HG02623 (cell line): ENCODE results near the gene TNNT2.

Source experiments
- ATAC-seq: cut with Tn5 transposase; IDR thresholded peaks from one replicate; pipeline ENCODE4 v1.9.1; 2021; ENCODE audit warnings: moderate library complexity; ENCODE audit not compliant: unreplicated experiment

Gene TNNT2

GRCh38 chr1:201378804-201379203, 1.3 kb upstream of the TNNT2 start:
- ATAC-seq = no peak

- no peak for ATAC-seq
These were observed 761 bp downstream of the TNNT2 start for GRCh38 chr1:201376464-201377374.

- no peak for ATAC-seq
These were observed 1.4 kb downstream of the TNNT2 start for GRCh38 chr1:201376107-201376463.

- ATAC-seq = no peak
These were observed 2.3 kb downstream of the TNNT2 start for GRCh38 chr1:201375169-201375568.

GRCh38 chr1:201374364-201374763, 3.1 kb downstream of the TNNT2 start:
- ATAC-seq = no peak

GRCh38 chr1:201371792-201372191, 5.7 kb downstream of the TNNT2 start:
- ATAC-seq = no peak

- ATAC-seq = no peak
These were observed 6.2 kb downstream of the TNNT2 start for GRCh38 chr1:201371276-201371675.

- no peak for ATAC-seq
These were observed 7.0 kb downstream of the TNNT2 start for GRCh38 chr1:201370500-201370899.

GRCh38 chr1:201369209-201369608, 8.3 kb downstream of the TNNT2 start:
- no peak for ATAC-seq

GRCh38 chr1:201366696-201367095, 10.8 kb downstream of the TNNT2 start:
- no peak for ATAC-seq

- no peak for ATAC-seq
These were observed 12.2 kb downstream of the TNNT2 start for GRCh38 chr1:201365251-201365650.

GRCh38 chr1:201364808-201365105, 12.7 kb downstream of the TNNT2 start:
- ATAC-seq = no peak

GRCh38 chr1:201363467-201363866, 14.0 kb downstream of the TNNT2 start:
- ATAC-seq = no peak

- no peak for ATAC-seq
These were observed 14.6 kb downstream of the TNNT2 start for GRCh38 chr1:201362906-201363305.

GRCh38 chr1:201361652-201362504, 15.6 kb downstream of the TNNT2 start:
- ATAC-seq = no peak

GRCh38 chr1:201360901-201361651, 16.4 kb downstream of the TNNT2 start:
- no peak for ATAC-seq

GRCh38 chr1:201360486-201360885, 17.0 kb downstream of the TNNT2 start:
- ATAC-seq = no peak

GRCh38 chr1:201359873-201360210, 17.6 kb downstream of the TNNT2 start:
- ATAC-seq = no peak

- no peak for ATAC-seq
These were observed 18.2 kb downstream of the TNNT2 start for GRCh38 chr1:201359031-201359872.

- no peak for ATAC-seq
These were observed 18.9 kb downstream of the TNNT2 start for GRCh38 chr1:201358596-201358995.
